Lower leg skin (tissue), 4 donors: ENCODE results near the gene PRDM2. TPM values are rescaled to one million over a fixed set of nuclear protein-coding genes. Genes with fewer than 3 reads are reported as not detected.

Experiments used
- DNase-seq, 2 donors: peaks; one replicate each; pipeline ENCODE4 v3.0.0-alpha.2; 2019; ENCODE audit warnings: low spot score in 2 of 2
- H3K4me3 ChIP-seq: fragments of 200-600 bp; sonication (generic); 2 replicates; pipeline ENCODE4 v1.5.1; 2017; ENCODE audit warnings: mild to moderate bottlenecking, low read depth; ENCODE audit not compliant: poor library complexity, severe bottlenecking
- CTCF ChIP-seq, 3 donors: fragments of 450-650 bp; IDR thresholded peaks; one replicate each; pipeline ENCODE4 v1.5.1; 2016; ENCODE audit warnings: antibody characterized with exemption in 3 of 3, mild to moderate bottlenecking in 3 of 3, moderate library complexity in 2 of 3
- POLR2A ChIP-seq, 2 donors: fragments of 450-650 bp; IDR thresholded peaks; one replicate each; pipeline ENCODE4 v1.6.1; 2016 to 2017; ENCODE audit warnings: antibody characterized with exemption in 2 of 2, mild to moderate bottlenecking in 1 of 2, moderate library complexity in 1 of 2
- WGBS, 2 donors: methylation state at CpG; one replicate each; pipeline ENCODE4 v1.1.5; 2018; 5-methylcytosine and 5-hydroxymethylcytosine counted together
- intact Hi-C: fragments of 100-400 bp; cut with DNase I; formaldehyde crosslinking; loops from one replicate; pipeline ENCODE4 v1.15.0; 2023; ENCODE audit warnings: low total_unique reads
- total RNA-seq, 4 donors: library from RNA; depleted of rRNA; stranded (reverse); fragments of >200 nt; gene quantifications; one replicate each; pipeline ENCODE4 v1.1.0, GENCODE V29; 2016

Gene PRDM2
- total RNA-seq, 4 donors from 2014 or later: 34.7 to 69.9 (median 41.8) TPM

DNA sequence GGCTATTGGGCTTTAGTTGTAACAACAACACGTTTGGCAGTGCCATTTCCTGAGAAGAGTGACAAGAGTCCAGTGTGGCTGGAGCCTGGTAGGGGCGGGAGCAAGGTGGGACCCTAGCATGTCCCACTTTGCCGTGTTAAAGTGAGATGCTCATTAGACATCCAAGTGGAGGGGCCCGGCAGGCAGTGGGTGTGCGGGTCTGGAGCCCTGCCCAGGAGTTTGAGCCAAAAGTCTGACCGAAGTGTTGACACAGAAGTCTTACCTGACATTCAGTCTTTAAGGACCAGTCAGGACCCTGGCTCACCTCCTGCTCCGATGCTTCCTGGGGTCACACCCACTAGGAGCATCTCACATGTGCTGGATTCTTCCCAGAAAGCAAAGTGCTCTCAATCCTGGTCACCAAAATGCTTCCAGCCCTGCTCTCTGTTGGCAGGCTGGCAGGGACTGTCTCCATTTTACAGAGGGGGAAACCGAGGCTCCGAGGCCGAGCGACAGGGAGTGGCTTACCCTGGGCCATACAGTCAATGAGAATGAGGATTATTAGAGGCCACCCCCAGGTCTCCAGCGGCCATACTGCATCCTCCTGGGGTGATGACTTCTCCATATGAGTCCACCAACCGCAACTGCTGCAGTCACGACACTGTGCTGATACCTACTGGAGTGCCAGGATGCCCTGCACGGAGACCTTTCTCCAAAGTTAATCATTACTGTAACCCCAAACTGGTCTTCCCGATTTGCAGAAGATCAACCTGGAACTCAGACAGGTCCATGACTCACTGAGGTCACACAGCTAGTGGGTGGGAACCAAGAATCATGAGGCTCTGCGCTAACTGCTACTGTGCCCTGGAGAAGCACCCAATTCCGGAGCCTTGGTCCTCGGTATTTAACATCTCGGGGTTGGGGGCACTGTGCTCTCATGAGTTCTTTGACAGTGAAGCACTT is 112.7 kb downstream of the PRDM2 start:
- no peak for DNase-seq
- TF ChIP-seq POLR2A (IDR thresholded peaks at IDR 0.05) (no peak), CTCF (IDR thresholded peaks at IDR 0.05) (no peak)
- H3K4me3 ChIP-seq: no peak overlapping the region
- intact Hi-C loops: no loop called here
- 84 to 85% methylated on average over 19 to 20 of the region's 20 CpGs for WGBS, 2 donors

DNA sequence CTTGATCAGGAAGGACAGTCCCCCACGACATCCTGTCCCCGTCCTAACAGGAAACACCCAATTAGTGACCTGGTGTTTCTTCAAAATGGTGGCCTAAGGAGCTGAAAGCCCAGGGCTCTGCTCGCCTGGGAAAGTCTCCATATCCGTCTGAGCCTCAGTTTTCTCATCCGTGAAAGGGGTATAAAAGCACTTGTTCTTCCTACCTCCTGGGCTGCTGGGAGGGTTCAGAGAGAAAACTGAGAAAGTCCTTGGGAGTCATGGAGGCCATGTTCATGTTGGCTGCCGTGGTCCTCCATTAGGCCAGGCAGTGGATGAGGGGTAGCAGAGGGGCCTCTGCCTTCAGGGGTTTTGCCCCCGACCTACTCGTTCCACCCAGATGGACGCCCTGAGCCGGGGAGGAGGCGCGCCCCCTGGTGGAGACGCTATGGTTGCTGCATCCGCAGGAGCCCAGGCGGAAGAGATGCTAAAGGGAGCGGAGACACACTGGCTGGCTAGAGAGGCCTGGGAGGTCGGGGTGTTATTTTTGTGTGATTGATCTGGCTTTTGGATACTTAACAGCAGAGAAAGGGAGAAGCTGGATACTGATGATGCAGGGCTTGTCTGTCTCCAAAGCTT is 113.5 kb downstream of the PRDM2 start:
- H3K4me3 ChIP-seq: no peak overlapping the region
- intact Hi-C loops: no loop called here
- TF ChIP-seq CTCF (IDR thresholded peaks at IDR 0.05) (no peak), POLR2A (IDR thresholded peaks at IDR 0.05) (no peak)
- DNase-seq: no peak
- WGBS, 2 donors: 50 to 68% methylated on average over 17 of the region's 17 CpGs

DNA sequence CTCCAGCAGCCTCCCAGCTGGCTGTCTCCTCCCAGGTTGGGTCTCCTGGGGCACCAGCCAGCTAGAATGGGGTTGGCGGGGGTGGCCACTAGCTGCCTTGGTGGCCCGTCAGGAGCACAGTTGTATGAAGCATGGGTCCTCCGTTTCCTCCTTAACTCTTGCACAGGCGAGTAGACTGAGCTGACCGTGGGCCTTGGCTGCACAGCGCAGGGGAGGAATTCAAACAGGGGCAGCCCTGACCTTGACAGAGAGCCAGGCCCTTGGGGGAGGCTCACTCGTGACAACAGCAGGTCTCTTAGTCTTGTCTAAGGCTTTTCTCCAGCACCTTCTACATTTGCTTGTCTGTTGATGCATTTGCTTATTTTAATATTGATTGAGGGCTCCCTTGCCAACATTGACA is 114.1 kb downstream of the PRDM2 start:
- DNase-seq: no peak
- intact Hi-C loops: no loop called here
- no peak overlapping the region for H3K4me3 ChIP-seq
- WGBS, 2 donors: 88 to 89% methylated on average over 7 of the region's 7 CpGs
- no peak for TF ChIP-seq POLR2A (IDR thresholded peaks at IDR 0.05)
- TF ChIP-seq CTCF (IDR thresholded peaks at IDR 0.05): no peak

DNA sequence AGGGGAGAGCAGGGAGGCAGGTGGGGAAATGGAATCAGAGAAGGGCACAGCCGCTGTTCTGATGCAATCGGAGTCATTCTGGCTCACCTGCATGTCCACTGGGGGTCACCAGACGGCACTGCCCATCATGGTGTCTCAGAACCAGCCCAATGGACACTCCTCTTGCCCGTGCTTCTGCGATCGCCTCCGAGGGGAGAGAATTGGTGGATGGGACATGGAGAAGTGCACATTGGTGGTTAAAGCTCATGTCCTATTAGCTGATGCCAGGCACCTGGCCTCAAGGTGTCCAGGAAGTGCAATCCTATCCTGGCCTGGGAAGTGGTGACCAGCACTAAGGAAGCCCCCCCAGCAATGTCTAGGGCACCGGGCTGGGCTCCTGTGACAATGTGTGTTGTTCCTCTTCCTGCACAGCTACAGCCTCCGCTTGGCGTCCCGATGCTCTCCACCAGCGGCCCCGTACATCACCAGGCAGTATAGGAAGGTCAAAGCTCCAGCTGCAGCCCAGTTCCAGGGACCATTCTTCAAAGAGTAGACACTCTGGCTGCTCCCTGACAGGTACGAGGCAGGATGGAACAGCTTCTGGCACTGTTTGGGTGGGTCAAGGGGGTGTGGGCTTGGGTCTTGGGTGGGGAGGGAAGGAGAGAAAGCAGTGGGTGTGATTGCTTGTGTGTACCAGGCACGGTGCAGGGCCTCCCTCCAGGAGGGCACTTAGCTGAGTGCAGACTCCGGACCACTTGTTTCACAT is 116.2 kb downstream of the PRDM2 start:
- DNase-seq: peak in 1 of 2 donors; percentile 70
- intact Hi-C loops: no loop called here
- TF ChIP-seq CTCF (IDR thresholded peaks at IDR 0.05) (no peak), POLR2A (IDR thresholded peaks at IDR 0.05) (no peak)
- H3K4me3 ChIP-seq: no peak overlapping the region
- 95 to 96% methylated on average over 16 of the region's 16 CpGs for WGBS, 2 donors

GRCh38 chr1:13817906-13818305 is 117.9 kb downstream of the PRDM2 start:
- intact Hi-C loops: no loop called here
- peak in 1 of 2 donors; percentile 52 for DNase-seq
- TF ChIP-seq CTCF (IDR thresholded peaks at IDR 0.05) (no peak), POLR2A (IDR thresholded peaks at IDR 0.05) (no peak)
- WGBS, 2 donors: 83 to 89% methylated on average over 6 of the region's 6 CpGs
- no peak overlapping the region for H3K4me3 ChIP-seq
